Measurements from ENCODE around the gene KLHL26. TPM values are rescaled to one million over a fixed set of nuclear protein-coding genes. Genes with fewer than 3 reads are reported as not detected.

KLHL26 gene
- total and polyA plus RNA-seq, 2 donors from 2014 or later: 5.6 to 16.1 TPM

DNA sequence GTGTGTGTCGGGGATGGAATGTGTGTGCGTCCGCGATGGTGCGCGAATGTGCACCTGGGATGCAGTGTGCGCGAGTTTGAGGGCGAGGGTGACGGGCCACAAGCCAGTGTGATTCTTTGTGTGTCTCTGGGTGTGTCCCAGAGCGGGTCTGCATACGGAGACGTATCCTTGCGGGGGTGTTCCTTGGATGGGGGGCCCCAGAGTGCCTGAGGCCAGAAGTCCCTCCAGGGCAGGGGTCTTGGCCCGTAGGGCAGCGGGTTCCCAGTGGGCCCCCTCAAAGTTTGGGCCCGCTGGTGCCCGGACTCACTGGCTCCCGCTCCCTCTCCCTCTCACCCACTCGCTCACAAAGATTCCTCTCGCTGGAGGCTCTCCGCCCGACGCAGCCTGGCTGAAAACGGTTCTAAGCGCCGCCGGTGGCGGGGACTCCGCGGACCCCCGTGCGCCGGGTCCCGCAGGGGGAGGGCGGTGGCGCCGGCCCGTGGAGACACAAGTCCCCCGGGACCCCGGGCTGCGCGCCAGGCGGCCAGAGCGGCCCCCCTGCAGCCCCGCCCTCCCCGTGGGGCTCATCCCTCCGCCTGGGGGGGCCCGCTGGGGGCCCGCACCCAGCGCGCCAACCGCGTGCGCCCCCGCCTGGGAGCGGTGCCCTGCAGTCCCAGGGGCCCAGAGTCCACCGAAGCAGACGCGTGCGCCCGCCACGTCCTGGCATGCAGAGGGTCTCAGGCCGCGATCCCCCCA, 31.1 kb upstream of the KLHL26 start:
- peaks cover 0 to 4% (median 0%) of the 10 kb centered on the region in 3 donors for H3K4me1 ChIP-seq (ENCODE audit: control insufficient read depth in 2 of 3, insufficient read depth in 2 of 3, low read depth in 1 of 3, low read length in 3 of 3)
- peaks cover 29% of the 10 kb centered on the region for H3K27me3 ChIP-seq (ENCODE audit: control insufficient read depth, insufficient read depth, low read length)
- TF ChIP-seq, protein P1, sequence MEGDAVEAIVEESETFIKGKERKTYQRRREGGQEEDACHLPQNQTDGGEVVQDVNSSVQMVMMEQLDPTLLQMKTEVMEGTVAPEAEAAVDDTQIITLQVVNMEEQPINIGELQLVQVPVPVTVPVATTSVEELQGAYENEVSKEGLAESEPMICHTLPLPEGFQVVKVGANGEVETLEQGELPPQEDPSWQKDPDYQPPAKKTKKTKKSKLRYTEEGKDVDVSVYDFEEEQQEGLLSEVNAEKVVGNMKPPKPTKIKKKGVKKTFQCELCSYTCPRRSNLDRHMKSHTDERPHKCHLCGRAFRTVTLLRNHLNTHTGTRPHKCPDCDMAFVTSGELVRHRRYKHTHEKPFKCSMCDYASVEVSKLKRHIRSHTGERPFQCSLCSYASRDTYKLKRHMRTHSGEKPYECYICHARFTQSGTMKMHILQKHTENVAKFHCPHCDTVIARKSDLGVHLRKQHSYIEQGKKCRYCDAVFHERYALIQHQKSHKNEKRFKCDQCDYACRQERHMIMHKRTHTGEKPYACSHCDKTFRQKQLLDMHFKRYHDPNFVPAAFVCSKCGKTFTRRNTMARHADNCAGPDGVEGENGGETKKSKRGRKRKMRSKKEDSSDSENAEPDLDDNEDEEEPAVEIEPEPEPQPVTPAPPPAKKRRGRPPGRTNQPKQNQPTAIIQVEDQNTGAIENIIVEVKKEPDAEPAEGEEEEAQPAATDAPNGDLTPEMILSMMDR (IDR thresholded peaks at IDR 0.05; ENCODE audit: borderline replicate concordance, extremely low read depth, insufficient read depth): no peak
- no peak for DNase-seq
- no peaks in the 10 kb centered on the region for H3K36me3 ChIP-seq (ENCODE audit: control insufficient read depth in 2 of 3, insufficient read depth in 3 of 3, low read length in 3 of 3)
- intact Hi-C loops (cut with DNase I): no loop called here
- H3K9me3 ChIP-seq (ENCODE audit: control insufficient read depth in 2 of 3, insufficient read depth in 1 of 3, low read length in 3 of 3): no peaks in the 10 kb centered on the region
- no peak overlapping the region for H3K9ac ChIP-seq (ENCODE audit: low read length in 3 of 3)
- no peak overlapping the region for H3K4me3 ChIP-seq (ENCODE audit: low read length in 3 of 3)
- H3K27ac ChIP-seq (ENCODE audit: low read depth in 2 of 2, low read length in 2 of 2): no peak overlapping the region
- FAIRE-seq: no peak

DNA sequence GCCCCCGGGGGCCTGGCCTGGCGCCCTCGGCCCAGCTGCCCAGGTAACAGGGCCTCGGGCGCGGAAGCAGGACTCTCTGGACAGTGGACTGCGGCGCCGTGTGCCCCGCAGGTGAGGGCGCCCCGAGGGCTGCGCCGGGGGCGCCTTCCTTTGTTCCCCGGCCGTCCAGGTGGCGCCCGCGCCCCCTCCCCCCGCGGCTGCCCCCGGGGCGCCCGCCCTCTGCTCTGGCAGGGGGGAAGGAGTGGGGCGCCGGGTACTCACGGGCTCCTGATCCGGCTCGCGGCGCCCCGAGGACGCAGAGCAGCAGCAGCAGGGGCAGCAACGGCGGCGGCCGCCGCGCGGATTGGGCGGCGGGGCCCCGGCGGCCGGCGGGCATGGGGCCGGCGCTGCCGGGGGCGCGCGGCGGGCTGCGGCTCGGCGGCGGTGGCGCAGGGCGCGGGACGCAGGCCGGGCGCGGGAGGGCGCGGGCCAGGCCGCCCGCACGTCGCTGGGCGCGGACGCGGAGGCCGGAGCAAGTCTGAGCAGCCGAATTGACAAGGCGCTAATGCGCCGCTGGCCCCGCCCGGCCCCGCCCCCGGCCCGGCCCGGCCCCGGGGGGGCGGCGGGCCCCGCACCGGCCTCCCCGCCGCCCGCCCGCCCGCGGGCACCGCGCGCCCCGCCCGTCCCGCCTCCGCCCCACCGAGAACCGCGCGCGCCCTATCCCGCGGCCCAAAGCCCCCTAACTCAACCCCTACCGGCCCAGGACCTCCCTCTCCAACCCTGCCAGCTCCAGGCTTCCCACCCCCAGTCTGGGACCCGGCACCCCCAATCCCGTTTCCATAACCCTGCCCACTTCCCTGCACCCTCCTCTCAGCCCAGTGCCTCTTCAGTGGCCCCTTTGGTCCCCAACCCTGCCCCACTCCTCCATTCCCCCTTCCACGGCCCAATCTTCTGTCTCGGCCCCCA, 30.3 kb upstream of the KLHL26 start, which contains the start of gene CRLF1:
Gene CRLF1, minus strand, starts transcription at position 519 of the 945 bp plus-strand sequence. Its CDS starts 143 bp downstream, at position 376.
- no peak for DNase-seq
- TF ChIP-seq, protein P1 (IDR thresholded peaks at IDR 0.05; ENCODE audit: borderline replicate concordance, extremely low read depth, insufficient read depth): no peak
- no peaks in the 10 kb centered on the region for H3K9me3 ChIP-seq (ENCODE audit: control insufficient read depth in 2 of 3, insufficient read depth in 1 of 3, low read length in 3 of 3)

DNA sequence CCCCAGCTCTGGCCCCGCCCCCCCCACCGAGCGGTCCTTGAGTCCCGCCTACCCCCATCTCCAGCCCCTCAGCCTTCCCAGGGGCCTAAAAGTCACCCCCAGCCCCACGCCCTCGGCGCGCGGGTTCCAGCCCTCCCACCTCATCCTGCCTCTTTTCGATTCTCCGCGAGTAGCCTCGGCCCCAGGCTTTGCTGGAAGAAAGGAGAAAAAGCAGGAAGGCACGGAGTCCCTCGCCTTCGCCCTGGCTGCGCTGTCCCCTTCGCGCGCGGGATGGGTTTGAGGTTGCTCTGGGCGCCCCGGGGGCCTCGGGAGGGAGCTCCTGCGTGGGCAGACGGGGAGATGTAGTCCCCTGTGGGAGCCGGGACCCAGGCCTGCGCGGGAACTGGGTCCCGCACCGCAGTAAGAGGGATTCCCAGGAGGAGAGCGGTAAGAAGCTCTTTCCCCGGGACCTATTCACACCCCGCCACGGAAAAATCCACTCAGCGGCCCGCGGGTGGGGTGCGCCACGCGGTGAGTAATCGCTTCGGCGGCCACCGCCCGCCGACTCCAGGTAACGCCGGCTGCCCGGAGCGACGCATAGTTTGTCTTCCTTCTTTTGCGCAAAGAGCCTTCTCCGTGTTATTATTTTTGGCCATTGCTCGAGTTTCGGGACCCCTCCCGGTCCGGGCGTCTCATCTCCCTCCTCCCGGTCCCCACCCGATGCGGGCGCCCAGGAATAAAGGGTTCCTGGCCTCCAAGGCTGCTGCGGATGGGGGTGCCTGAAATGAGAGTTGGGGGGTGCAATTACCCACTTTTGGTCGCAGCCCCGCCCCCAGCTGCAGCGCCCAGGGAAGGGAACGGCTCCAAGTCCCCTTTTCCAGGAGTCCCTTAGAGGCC, 29.4 kb upstream of the KLHL26 start:
- H3K9ac ChIP-seq (ENCODE audit: low read length in 3 of 3): no peak overlapping the region

More for the DNA sequence above, 30.3 kb upstream of the KLHL26 start, which contains the start of gene CRLF1:
- intact Hi-C loops (cut with DNase I): no loop called here
- Histone ChIP-seq H3K36me3 (ENCODE audit: control insufficient read depth in 2 of 3, insufficient read depth in 3 of 3, low read length in 3 of 3) (no peaks in the 10 kb centered on the region), H3K4me1 (ENCODE audit: control insufficient read depth in 2 of 3, insufficient read depth in 2 of 3, low read depth in 1 of 3, low read length in 3 of 3) (peaks cover 0 to 6% (median 0%) of the 10 kb centered on the region in 3 donors), H3K27ac (ENCODE audit: low read depth in 2 of 2, low read length in 2 of 2) (no peak within 1 kb of the TSS), H3K9ac (ENCODE audit: low read length in 3 of 3) (no peak within 1 kb of the TSS), H3K27me3 (ENCODE audit: control insufficient read depth, insufficient read depth, low read length) (peaks cover 33% of the 10 kb centered on the region), H3K4me3 (ENCODE audit: low read length in 3 of 3) (no peak within 1 kb of the TSS)
- FAIRE-seq: no peak

More for the DNA sequence above, 29.4 kb upstream of the KLHL26 start:
- peaks cover 0 to 9% (median 0%) of the 10 kb centered on the region in 3 donors for H3K4me1 ChIP-seq (ENCODE audit: control insufficient read depth in 2 of 3, insufficient read depth in 2 of 3, low read depth in 1 of 3, low read length in 3 of 3)
- H3K27ac ChIP-seq (ENCODE audit: low read depth in 2 of 2, low read length in 2 of 2): no peak overlapping the region
- H3K4me3 ChIP-seq (ENCODE audit: low read length in 3 of 3): no peak overlapping the region
- peaks cover 40% of the 10 kb centered on the region for H3K27me3 ChIP-seq (ENCODE audit: control insufficient read depth, insufficient read depth, low read length)
- TF ChIP-seq, protein P1 (IDR thresholded peaks at IDR 0.05; ENCODE audit: borderline replicate concordance, extremely low read depth, insufficient read depth): no peak
- H3K36me3 ChIP-seq (ENCODE audit: control insufficient read depth in 2 of 3, insufficient read depth in 3 of 3, low read length in 3 of 3): no peaks in the 10 kb centered on the region
- intact Hi-C loops (cut with DNase I): no loop called here
- no peak for DNase-seq
- no peaks in the 10 kb centered on the region for H3K9me3 ChIP-seq (ENCODE audit: control insufficient read depth in 2 of 3, insufficient read depth in 1 of 3, low read length in 3 of 3)
- FAIRE-seq: no peak
